Gastroesophageal sphincter (tissue), 2 donors: ENCODE measurements around the gene TSPYL2.

ENCODE experiments used
- POLR2A ChIP-seq, 2 donors: fragments of 450-650 bp; IDR thresholded peaks; one replicate each; pipeline ENCODE4 v1.6.1; 2017; ENCODE audit warnings: antibody characterized with exemption in 2 of 2, mild to moderate bottlenecking in 2 of 2, moderate library complexity in 1 of 2
- POLR2AphosphoS5 ChIP-seq: sonication (generic); formaldehyde crosslinking; IDR thresholded peaks from one replicate; pipeline ENCODE4 v1.6.1; 2017; ENCODE audit warnings: antibody characterized with exemption

GRCh38 chrX:53076671-53077070 is 5.5 kb upstream of the TSPYL2 start:
- TF ChIP-seq POLR2A (IDR thresholded peaks at IDR 0.05) (no peak), POLR2AphosphoS5 (no peak)
